K562 (cell line): ENCODE results near the gene STK17A. TPM values are rescaled to one million over a fixed set of nuclear protein-coding genes. Genes with fewer than 3 reads are reported as not detected.
"Not testable (repeated sequence)": the region's sequence is repeated elsewhere in the genome, so short reads cannot be mapped to it uniquely, and the experiment has no call there.

Source experiments
- ATAC-seq: fragments of 200-7000 bp; cut with Tn5 transposase; 3 replicates; pipeline ENCODE4 v1.9.1; 2020; ENCODE audit warnings: moderate library complexity
- BruUV-seq: library from RNA; stranded (reverse); fragments of 400-500 nt; replicated peaks from 2 replicates; lab custom pipeline; 2021; lab: Mats Ljungman, UMichigan
- CTCF ChIA-PET: fragments of 300-600 bp; formaldehyde crosslinking; extraction: SDS; loops from one replicate; lab custom pipeline; 2021; ENCODE audit warnings: low intra/inter-chr PET ratio; lab: Yijun Ruan, JAX
- POLR2A ChIA-PET: fragments of 300-600, 350-650 bp; sonication (Branson Sonifier 250); formaldehyde crosslinking; extraction: SDS; loops from one replicate; lab custom pipeline; 2021; ENCODE audit warnings: antibody characterized with exemption, inconsistent platforms; lab: Yijun Ruan, JAX
- DNase-seq, 4 experiments: peaks; one replicate each; pipeline versions ENCODE4 v3.0.0 to v3.0.0-alpha.2; 2011 to 2018; ENCODE audit warnings: low spot score in 3 of 4, mixed read lengths in 3 of 4; ENCODE audit errors: extremely low read depth in 1 of 4
- FAIRE-seq: peaks from 2 replicates; lab custom pipeline; 2011; peaks lifted over from hg19 to GRCh38; lab: Jason Lieb, UNC
- H2AFZ ChIP-seq: 2 replicates; pipeline ENCODE4 v1.6.0; 2011; ENCODE audit warnings: low read depth, low read length, control low read depth, inconsistent platforms
- H3K27ac ChIP-seq: fragments of 200-600 bp; 3 replicates; pipeline ENCODE4 v1.8.0; 2011; ENCODE audit warnings: low read depth, mild to moderate bottlenecking, control low read depth, inconsistent platforms, low read length, moderate library complexity, mixed read lengths; ENCODE audit errors: extremely low read depth
- H3K27me3 ChIP-seq, 2 experiments: fragments of 300-600 bp in 1 of 2; 2 replicates in 1 of 2; 3 replicates in 1 of 2; pipeline versions ENCODE4 v1.6.0 to v1.8.0; 2011; ENCODE audit warnings: inconsistent platforms in 2 of 2, low read length in 2 of 2, mild to moderate bottlenecking in 1 of 2, mixed read lengths in 1 of 2, moderate library complexity in 1 of 2; ENCODE audit not compliant: control insufficient read depth in 2 of 2, insufficient read depth in 2 of 2
- H3K36me3 ChIP-seq: fragments of 300-600 bp; 3 replicates; pipeline ENCODE4 v1.8.0; 2011; ENCODE audit warnings: mild to moderate bottlenecking, low read length, inconsistent platforms; ENCODE audit not compliant: control insufficient read depth, insufficient read depth
- H3K4me1 ChIP-seq, 2 experiments: fragments of 200-600 bp in 1 of 2; replicated peaks in 1 of 2; 2 replicates in 1 of 2; 3 replicates in 1 of 2; pipeline versions ENCODE4 v1.5.1 to v1.8.0; 2011; ENCODE audit warnings: inconsistent platforms in 2 of 2, low read length in 2 of 2, mild to moderate bottlenecking in 1 of 2, mixed read lengths in 1 of 2, moderate library complexity in 1 of 2; ENCODE audit not compliant: control insufficient read depth in 2 of 2, insufficient read depth in 2 of 2
- H3K4me2 ChIP-seq: 2 replicates; pipeline ENCODE4 v1.6.1; 2011; ENCODE audit warnings: low read length, control low read depth, inconsistent platforms, mixed read lengths; ENCODE audit not compliant: insufficient read depth
- H3K4me3 ChIP-seq: fragments of 200-600 bp; sonication (generic), shearing (Covaris generic); 2 replicates; pipeline ENCODE4 v1.5.1; 2016; ENCODE audit warnings: control low read depth, inconsistent platforms
- H3K79me2 ChIP-seq: fragments of 200-600 bp; 3 replicates; pipeline ENCODE4 v1.8.0; 2011; ENCODE audit warnings: low read length, inconsistent platforms; ENCODE audit not compliant: control insufficient read depth, insufficient read depth
- H3K9ac ChIP-seq, 2 experiments: 2 replicates each; pipeline versions ENCODE4 v1.6.0 to v1.6.1; 2011; ENCODE audit warnings: low read depth in 2 of 2, low read length in 2 of 2, control low read depth in 1 of 2, inconsistent platforms in 1 of 2, mild to moderate bottlenecking in 1 of 2, mixed read lengths in 1 of 2; ENCODE audit not compliant: insufficient read depth in 1 of 2
- H3K9me1 ChIP-seq: one replicate; pipeline ENCODE4 v1.6.0; 2011; ENCODE audit warnings: inconsistent platforms, mild to moderate bottlenecking, low read length, moderate library complexity; ENCODE audit not compliant: control insufficient read depth, insufficient read depth
- H3K9me3 ChIP-seq: replicated peaks from 2 replicates; pipeline ENCODE4 v1.5.1; 2011; ENCODE audit warnings: low read depth, low read length, inconsistent platforms; ENCODE audit not compliant: control insufficient read depth, insufficient read depth
- H4K20me1 ChIP-seq: replicated peaks from 2 replicates; pipeline ENCODE4 v1.6.1; 2011; ENCODE audit warnings: low read length, inconsistent platforms, mixed read lengths; ENCODE audit not compliant: control insufficient read depth, insufficient read depth
- ZBTB33 ChIP-seq: sonication (generic); formaldehyde crosslinking; IDR thresholded peaks from 2 replicates; pipeline ENCODE4 v1.8.1; 2023; ENCODE audit warnings: mild to moderate bottlenecking, missing genetic modification reagents
- WGBS: fragments of 100-300 bp; shearing (Covaris generic); methylation state at CpG from one replicate; pipeline ENCODE4 v1.1.6; 2016; ENCODE audit warnings: low coverage, mixed read lengths; ENCODE audit not compliant: insufficient coverage; ENCODE audit errors: missing lambda C conversion rate; 5-methylcytosine and 5-hydroxymethylcytosine counted together
- in situ Hi-C: fragments of 300-500 bp; cut with MboI; formaldehyde crosslinking; loops from 4 replicates; pipeline ENCODE4 v1.15.0; 2018; ENCODE audit warnings: inconsistent platforms, mixed read lengths
- intact Hi-C: fragments of 100-400 bp; cut with micrococcal nuclease; formaldehyde crosslinking; loops from 2 replicates; pipeline ENCODE4 v1.14.2; 2022
- polyA plus RNA-seq, 8 experiments: library from polyadenylated mRNA; depleted of rRNA in 4 of 8; stranded (reverse) in 5 of 8; unstranded in 3 of 8; fragments of >200 nt; fragmentation: Nextera tagmentation in 2 of 8; fragmentation: Illumina TruSeq in 1 of 8; extraction: Ambion mirVana in 2 of 8; extraction: Trizol in 1 of 8; gene quantifications; 2 replicates each; pipeline versions ENCODE4 v1.2.1 to v1.2.3, GENCODE V29; 2011 to 2014; ENCODE audit warnings: inconsistent platforms in 1 of 8, missing spikeins in 1 of 8
- total RNA-seq, 7 experiments: library from RNA; depleted of rRNA in 6 of 7; stranded (reverse); fragments of >200 nt in 6 of 7; fragmentation: Illumina TruSeq in 2 of 7; extraction: Trizol in 2 of 7; gene quantifications; 2 replicates each; pipeline versions ENCODE4 v1.2.1 to v1.2.3, GENCODE V29; 2011 to 2021; ENCODE audit warnings: low replicate concordance in 1 of 7

The STK17A gene
- total and polyA plus RNA-seq, 9 of the 15 experiments (the other 6 are each of a cell fraction or from before 2014, with no cell fraction given) = 3.4 to 16.3 (median 13.2) TPM

DNA sequence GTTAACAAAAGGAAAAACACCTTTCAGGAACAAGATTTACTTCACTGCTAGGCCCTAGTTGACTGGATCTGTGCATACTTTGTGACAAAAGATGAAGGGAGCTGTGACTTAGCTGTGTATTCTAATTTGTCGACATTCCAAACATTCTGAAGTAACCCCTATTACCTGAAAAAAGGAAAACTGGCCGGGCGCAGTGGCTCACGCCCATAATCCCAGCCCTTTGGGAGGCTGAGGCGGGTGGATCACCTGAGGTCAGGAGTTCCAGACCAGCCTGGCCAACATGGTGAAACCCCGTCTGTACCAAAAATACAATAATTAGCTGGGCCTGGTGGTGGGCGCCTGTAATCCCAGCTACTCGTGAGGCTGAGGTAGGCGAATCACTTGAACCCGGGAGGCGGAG lies 1.8 kb downstream of the STK17A start:
- 0 out of 2 replicates have a peak, but pooled peaks have one; percentile 25 for TF ChIP-seq ZBTB33 (CRISPR knock-in tag)
- BruUV-seq, H3K4me1 ChIP-seq, H3K27ac ChIP-seq, FAIRE-seq, H3K9me1 ChIP-seq, H4K20me1 ChIP-seq, H2AFZ ChIP-seq, DNase-seq, H3K9me3 ChIP-seq, H3K36me3 ChIP-seq, H3K27me3 ChIP-seq, ATAC-seq: not testable (repeated sequence)
- H3K4me3 ChIP-seq = peak overlapping the region; percentile 89
- intact Hi-C loops = loop anchor here (5.0 to 10.0 kb wide), 2 partner anchors 143 to 370 kb away; partner anchors contain the start of gene COA1
- WGBS = 90% methylated on average over 11 of the region's 11 CpGs
- ChIA-PET CTCF (interaction anchor here (1.2 kb wide), 1 partner anchor 254 kb away, joined by 4 read pairs; no protein-coding TSS in a partner anchor), POLR2A (interaction anchor here (0.7 to 2.4 kb wide), 4 partner anchors 12 to 279 kb away, joined by 3 to 8 read pairs (median 4); no protein-coding TSS in a partner anchor)
- H3K79me2 ChIP-seq = peaks cover 60% of the 10 kb centered on the region
- H3K9ac ChIP-seq = peak overlapping the region in 1 of 2 experiments; percentile 82; a peak in 1 of 4 replicates
- in situ Hi-C loops = loop anchor here (10.0 kb wide), 1 partner anchor 250 kb away; no protein-coding TSS in a partner anchor
- H3K4me2 ChIP-seq = peak overlapping the region; percentile 95
